ENCODE data around the gene POLR3A.

The POLR3A gene

GRCh38 chr10:77963901-77964300 is 65.4 kb downstream of the POLR3A start:
- Mint-ChIP-seq H3K9me3 (peaks cover 14% of the 10 kb centered on the region), H3K4me1 (peaks cover 12% of the 10 kb centered on the region), H3K27ac (no peak overlapping the region), H3K27me3 (ENCODE audit: low read depth) (no peaks in the 10 kb centered on the region), H3K36me3 (ENCODE audit: low read depth) (peaks cover 4% of the 10 kb centered on the region), H3K4me3 (no peak overlapping the region)
- TF ChIP-seq, protein P1, sequence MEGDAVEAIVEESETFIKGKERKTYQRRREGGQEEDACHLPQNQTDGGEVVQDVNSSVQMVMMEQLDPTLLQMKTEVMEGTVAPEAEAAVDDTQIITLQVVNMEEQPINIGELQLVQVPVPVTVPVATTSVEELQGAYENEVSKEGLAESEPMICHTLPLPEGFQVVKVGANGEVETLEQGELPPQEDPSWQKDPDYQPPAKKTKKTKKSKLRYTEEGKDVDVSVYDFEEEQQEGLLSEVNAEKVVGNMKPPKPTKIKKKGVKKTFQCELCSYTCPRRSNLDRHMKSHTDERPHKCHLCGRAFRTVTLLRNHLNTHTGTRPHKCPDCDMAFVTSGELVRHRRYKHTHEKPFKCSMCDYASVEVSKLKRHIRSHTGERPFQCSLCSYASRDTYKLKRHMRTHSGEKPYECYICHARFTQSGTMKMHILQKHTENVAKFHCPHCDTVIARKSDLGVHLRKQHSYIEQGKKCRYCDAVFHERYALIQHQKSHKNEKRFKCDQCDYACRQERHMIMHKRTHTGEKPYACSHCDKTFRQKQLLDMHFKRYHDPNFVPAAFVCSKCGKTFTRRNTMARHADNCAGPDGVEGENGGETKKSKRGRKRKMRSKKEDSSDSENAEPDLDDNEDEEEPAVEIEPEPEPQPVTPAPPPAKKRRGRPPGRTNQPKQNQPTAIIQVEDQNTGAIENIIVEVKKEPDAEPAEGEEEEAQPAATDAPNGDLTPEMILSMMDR (IDR thresholded peaks at IDR 0.05; ENCODE audit: unreplicated experiment in 3 of 3) = no peak

DNA sequence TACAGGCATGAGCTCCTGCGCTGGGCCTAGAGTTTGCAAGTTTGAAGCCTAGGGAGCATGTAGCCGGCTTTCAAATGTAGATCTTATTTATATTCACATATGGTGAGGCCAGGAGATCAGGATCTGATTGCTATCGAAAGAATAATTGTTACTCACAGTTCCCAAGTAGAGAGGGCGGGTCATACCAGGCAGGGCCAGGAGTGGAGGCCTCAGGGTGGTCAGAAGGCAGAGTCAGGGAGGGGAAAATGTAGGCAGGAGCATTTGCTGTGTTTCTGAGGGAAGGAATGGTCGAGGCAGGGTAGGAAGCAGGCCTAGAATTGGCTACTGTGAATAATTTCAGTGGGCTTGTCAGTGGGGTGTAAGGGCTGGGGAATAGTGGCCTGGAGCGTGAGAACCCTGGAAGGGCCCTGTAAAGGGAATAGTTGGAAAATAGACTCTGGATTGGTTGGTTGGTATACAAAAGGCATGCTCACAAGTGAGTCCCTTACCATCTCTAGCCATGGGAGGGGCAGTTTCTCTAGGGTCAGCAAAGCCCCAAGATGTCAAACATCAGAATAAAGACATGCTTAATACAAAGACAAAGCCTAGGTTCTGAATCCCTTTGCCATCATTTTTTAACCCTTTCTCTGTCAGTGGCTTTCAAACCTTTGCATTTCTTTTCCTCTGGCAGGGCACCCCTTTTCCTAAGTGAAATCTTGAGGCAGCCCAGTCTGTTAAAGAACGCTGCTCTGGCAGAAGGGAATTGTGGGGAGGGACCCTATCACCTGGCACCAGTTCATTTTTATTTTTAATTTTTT is 66.8 kb downstream of the POLR3A start:
- Mint-ChIP-seq H3K9me3 (peaks cover 14% of the 10 kb centered on the region), H3K4me3 (no peak overlapping the region), H3K4me1 (peaks cover 3% of the 10 kb centered on the region), H3K27me3 (ENCODE audit: low read depth) (no peaks in the 10 kb centered on the region), H3K27ac (peak overlapping the region in 2 of 3 experiments; percentile 21 to 48), H3K36me3 (ENCODE audit: low read depth) (peaks cover 4% of the 10 kb centered on the region)
- TF ChIP-seq, protein P1 (IDR thresholded peaks at IDR 0.05; ENCODE audit: unreplicated experiment in 3 of 3) = no peak

- Mint-ChIP-seq H3K36me3 (ENCODE audit: low read depth) (peaks cover 4% of the 10 kb centered on the region), H3K27me3 (ENCODE audit: low read depth) (no peaks in the 10 kb centered on the region), H3K9me3 (peaks cover 14% of the 10 kb centered on the region), H3K4me3 (no peak overlapping the region), H3K4me1 (no peaks in the 10 kb centered on the region), H3K27ac (no peak overlapping the region)
- TF ChIP-seq, protein P1 (IDR thresholded peaks at IDR 0.05; ENCODE audit: unreplicated experiment in 3 of 3) = no peak
Measured at GRCh38 chr10:77961668-77962067, 67.6 kb downstream of the POLR3A start.

- H3K36me3 Mint-ChIP-seq (ENCODE audit: low read depth) = peaks cover 4% of the 10 kb centered on the region
- TF ChIP-seq, protein P1 (IDR thresholded peaks at IDR 0.05; ENCODE audit: unreplicated experiment in 3 of 3) = no peak
Measured at GRCh38 chr10:77960829-77961329, 68.4 kb downstream of the POLR3A start.

DNA sequence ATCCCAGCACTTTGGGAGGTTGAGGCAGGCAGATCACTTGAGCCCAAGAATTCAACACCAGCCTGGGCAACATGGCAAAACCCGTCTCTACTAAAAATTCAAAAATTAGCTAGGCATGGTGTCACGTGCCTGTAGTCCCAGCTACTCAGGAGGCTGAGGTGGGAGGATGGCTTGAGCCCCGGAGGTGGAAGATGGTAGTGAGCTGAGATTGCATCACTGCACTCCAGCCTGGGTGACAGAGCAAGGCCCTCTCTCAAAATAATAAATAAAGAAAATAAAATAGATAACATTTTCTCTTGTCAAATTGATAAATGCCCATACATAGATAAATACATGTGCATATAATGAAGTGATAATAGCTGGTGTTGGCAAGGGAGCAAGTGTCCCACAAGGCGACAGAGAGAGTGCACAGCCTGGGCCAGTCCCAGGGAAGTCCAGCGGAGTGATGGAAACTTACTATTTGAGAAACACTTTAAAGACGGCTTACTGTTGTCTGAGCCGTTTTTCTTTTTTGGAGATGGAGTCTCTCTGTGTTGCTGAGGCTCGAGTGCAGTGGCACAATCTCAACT is 69.3 kb downstream of the POLR3A start:
- no peaks in the 10 kb centered on the region for H3K4me1 Mint-ChIP-seq
- TF ChIP-seq, protein P1 (IDR thresholded peaks at IDR 0.05; ENCODE audit: unreplicated experiment in 3 of 3) = peak in 1 of 3 experiments; percentile 10
- H3K4me3 Mint-ChIP-seq = no peak overlapping the region
- H3K36me3 Mint-ChIP-seq (ENCODE audit: low read depth) = peaks cover 4% of the 10 kb centered on the region
- H3K27ac Mint-ChIP-seq = no peak overlapping the region
- peaks cover 13% of the 10 kb centered on the region for H3K9me3 Mint-ChIP-seq
- no peaks in the 10 kb centered on the region for H3K27me3 Mint-ChIP-seq (ENCODE audit: low read depth)

More at GRCh38 chr10:77960829-77961329, 68.4 kb downstream of the POLR3A start:
- Mint-ChIP-seq H3K27ac (peak overlapping the region in 1 of 3 experiments; percentile 58), H3K27me3 (ENCODE audit: low read depth) (no peaks in the 10 kb centered on the region), H3K9me3 (peaks cover 14% of the 10 kb centered on the region), H3K4me3 (no peak overlapping the region), H3K4me1 (no peaks in the 10 kb centered on the region)

Measured in nephron (organoid).